Gastroesophageal sphincter (tissue), 3 donors: ENCODE data around the gene CTLA4.

Source experiments
- POLR2AphosphoS5 ChIP-seq: sonication (generic); formaldehyde crosslinking; IDR thresholded peaks from one replicate; pipeline ENCODE4 v1.6.1; 2017; ENCODE audit warnings: antibody characterized with exemption
- TF ChIP-seq, protein P1 (sequence below), 4 experiments: fragments of 200-600 bp in 2 of 4; fragments of 450-650 bp in 2 of 4; sonication (generic) in 1 of 4; IDR thresholded peaks; one replicate each; pipeline ENCODE4 v1.5.1; 2017 to 2019; ENCODE audit warnings: antibody characterized with exemption in 4 of 4, mild to moderate bottlenecking in 2 of 4, moderate library complexity in 2 of 4

DNA sequence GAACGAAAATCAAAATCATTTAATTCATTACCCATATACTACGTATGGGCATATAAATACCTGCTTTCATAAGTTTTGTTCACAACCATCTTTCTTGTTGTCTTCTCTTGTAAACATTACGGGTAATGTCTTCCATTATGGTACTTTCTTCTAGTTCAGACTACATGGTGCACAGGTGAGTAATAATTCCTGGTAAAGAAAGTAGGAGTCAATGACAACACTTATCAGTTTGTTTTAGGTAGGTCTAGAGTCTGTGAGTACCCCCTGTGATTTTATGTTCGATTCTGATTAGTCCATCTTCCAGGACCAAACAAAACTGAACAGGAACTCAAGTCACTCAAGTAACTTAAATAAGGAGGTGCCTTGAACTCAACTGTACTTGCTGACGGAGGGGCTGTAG is 25.2 kb upstream of the CTLA4 start:
- TF ChIP-seq, protein P1, sequence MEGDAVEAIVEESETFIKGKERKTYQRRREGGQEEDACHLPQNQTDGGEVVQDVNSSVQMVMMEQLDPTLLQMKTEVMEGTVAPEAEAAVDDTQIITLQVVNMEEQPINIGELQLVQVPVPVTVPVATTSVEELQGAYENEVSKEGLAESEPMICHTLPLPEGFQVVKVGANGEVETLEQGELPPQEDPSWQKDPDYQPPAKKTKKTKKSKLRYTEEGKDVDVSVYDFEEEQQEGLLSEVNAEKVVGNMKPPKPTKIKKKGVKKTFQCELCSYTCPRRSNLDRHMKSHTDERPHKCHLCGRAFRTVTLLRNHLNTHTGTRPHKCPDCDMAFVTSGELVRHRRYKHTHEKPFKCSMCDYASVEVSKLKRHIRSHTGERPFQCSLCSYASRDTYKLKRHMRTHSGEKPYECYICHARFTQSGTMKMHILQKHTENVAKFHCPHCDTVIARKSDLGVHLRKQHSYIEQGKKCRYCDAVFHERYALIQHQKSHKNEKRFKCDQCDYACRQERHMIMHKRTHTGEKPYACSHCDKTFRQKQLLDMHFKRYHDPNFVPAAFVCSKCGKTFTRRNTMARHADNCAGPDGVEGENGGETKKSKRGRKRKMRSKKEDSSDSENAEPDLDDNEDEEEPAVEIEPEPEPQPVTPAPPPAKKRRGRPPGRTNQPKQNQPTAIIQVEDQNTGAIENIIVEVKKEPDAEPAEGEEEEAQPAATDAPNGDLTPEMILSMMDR (IDR thresholded peaks at IDR 0.05): no peak
- TF ChIP-seq POLR2AphosphoS5: no peak
